Measurements from ENCODE around the gene RAD51C.
"Not testable (repeated sequence)": the region's sequence is repeated elsewhere in the genome, so short reads cannot be mapped to it uniquely, and the experiment has no call there.

RAD51C gene

GRCh38 chr17:58684462-58684861 is 7.9 kb upstream of the RAD51C start:
- not testable (repeated sequence) for DNase-seq

GRCh38 chr17:58686980-58687379 is 5.4 kb upstream of the RAD51C start:
- DNase-seq, result no peak

GRCh38 chr17:58688521-58688920 is 3.9 kb upstream of the RAD51C start:
- no peak for DNase-seq

GRCh38 chr17:58690033-58690432 is 2.4 kb upstream of the RAD51C start:
- DNase-seq, result not testable (repeated sequence)

GRCh38 chr17:58691701-58692238 is 632 bp upstream of the RAD51C start, which contains the start of gene TEX14:
Gene TEX14, minus strand, starts transcription at chr17:58692045. Its CDS starts 40,044 bp downstream, at chr17:58652001.
- DNase-seq, result no peak

GRCh38 chr17:58693208-58693607 is 806 bp downstream of the RAD51C start:
- no peak for DNase-seq

GRCh38 chr17:58693751-58694150 is 1.3 kb downstream of the RAD51C start:
- DNase-seq, result no peak

GRCh38 chr17:58694302-58694701 is 1.9 kb downstream of the RAD51C start:
- no peak for DNase-seq

- DNase-seq, result no peak
Observed at GRCh38 chr17:58694826-58695225, 2.4 kb downstream of the RAD51C start.

- no peak for DNase-seq
Observed at GRCh38 chr17:58699771-58700170, 7.4 kb downstream of the RAD51C start.

GRCh38 chr17:58702045-58702476 is 9.7 kb downstream of the RAD51C start:
- no peak for DNase-seq

- DNase-seq, result no peak
Observed at GRCh38 chr17:58702708-58703107, 10.3 kb downstream of the RAD51C start.

- no peak for DNase-seq
Observed at GRCh38 chr17:58703137-58703915, 10.9 kb downstream of the RAD51C start.

GRCh38 chr17:58703916-58704286 is 11.5 kb downstream of the RAD51C start:
- DNase-seq, result no peak

GRCh38 chr17:58706351-58707140 is 14.1 kb downstream of the RAD51C start:
- DNase-seq, result no peak

- no peak for DNase-seq
Observed at GRCh38 chr17:58710948-58711552, 18.6 kb downstream of the RAD51C start.

- no peak for DNase-seq
Observed at GRCh38 chr17:58722274-58722673, 29.9 kb downstream of the RAD51C start.

- no peak for DNase-seq
Observed at GRCh38 chr17:58722696-58723095, 30.3 kb downstream of the RAD51C start.

GRCh38 chr17:58728798-58729197 is 36.4 kb downstream of the RAD51C start:
- DNase-seq, result no peak

GRCh38 chr17:58730937-58731336 is 38.5 kb downstream of the RAD51C start:
- no peak for DNase-seq

GRCh38 chr17:58734040-58734439 is 41.6 kb downstream of the RAD51C start:
- DNase-seq, result no peak

- no peak for DNase-seq
Observed at GRCh38 chr17:58734811-58735210, 42.4 kb downstream of the RAD51C start.

- no peak for DNase-seq
Observed at GRCh38 chr17:58741121-58741625, 48.8 kb downstream of the RAD51C start.
